GM13977 (cell line): Measurements from ENCODE around the gene ZBTB7C.

ENCODE experiments used
- DNase-seq: peaks from one replicate; pipeline ENCODE4 v3.0.0; 2012; ENCODE audit warnings: low spot score
- CTCF ChIP-seq: IDR thresholded peaks from 2 replicates; pipeline ENCODE4 v1.5.1; 2012; ENCODE audit warnings: mild to moderate bottlenecking, control low read depth; ENCODE audit not compliant: insufficient read depth; ENCODE audit errors: extremely low read depth, missing control alignments
- in situ Hi-C: fragments of 300-500 bp; cut with MboI; formaldehyde crosslinking; loops from one replicate; pipeline ENCODE4 v1.12.0; 2022; ENCODE audit warnings: low sequenced_read_pairs, low pct_unique_long_range_greater_than_20kb, mixed read lengths, inconsistent platforms; ENCODE audit not compliant: unreplicated experiment

The ZBTB7C gene

GRCh38 chr18:48021273-48021914 lies 387.8 kb downstream of the ZBTB7C start:
- peak; percentile 42 for DNase-seq
- in situ Hi-C loops, result loop anchor here (10.0 kb wide), 1 partner anchor 247 kb away; no protein-coding TSS in a partner anchor
- no peak for TF ChIP-seq CTCF

GRCh38 chr18:48020337-48021250 lies 388.6 kb downstream of the ZBTB7C start:
- no peak for TF ChIP-seq CTCF
- in situ Hi-C loops, result loop anchor here (10.0 kb wide), 1 partner anchor 246 kb away; no protein-coding TSS in a partner anchor
- no peak for DNase-seq

GRCh38 chr18:48019557-48020325 lies 389.4 kb downstream of the ZBTB7C start:
- in situ Hi-C loops, result loop anchor here (10.0 kb wide), 1 partner anchor 245 kb away; no protein-coding TSS in a partner anchor
- TF ChIP-seq CTCF, result no peak
- no peak for DNase-seq

- TF ChIP-seq CTCF, result no peak
- DNase-seq, result no peak
- in situ Hi-C loops, result no loop called here
Observed at GRCh38 chr18:48018851-48019250, 390.3 kb downstream of the ZBTB7C start.

- in situ Hi-C loops, result no loop called here
- DNase-seq, result no peak
- no peak for TF ChIP-seq CTCF
Observed at GRCh38 chr18:48017635-48018034, 391.5 kb downstream of the ZBTB7C start.

- in situ Hi-C loops, result no loop called here
- DNase-seq, result no peak
- no peak for TF ChIP-seq CTCF
Observed at GRCh38 chr18:48013162-48013561, 396.0 kb downstream of the ZBTB7C start.
